Peyer's patch (tissue), 4 donors: Measurements from ENCODE around the gene SPPL3. TPM values are rescaled to one million over a fixed set of nuclear protein-coding genes. Genes with fewer than 3 reads are reported as not detected.

Experiments used
- DNase-seq, 3 donors: peaks; one replicate each; pipeline ENCODE4 v3.0.0-alpha.2; 2017 to 2019
- H3K27ac ChIP-seq, 4 donors: fragments of 200-600 bp; sonication (generic); one replicate each; pipeline ENCODE4 v1.5.1; 2016 to 2019
- H3K27me3 ChIP-seq, 2 donors: fragments of 200-600 bp; sonication (generic); one replicate each; pipeline ENCODE4 v1.5.1; 2019
- H3K36me3 ChIP-seq, 3 donors: fragments of 200-600 bp; sonication (generic); one replicate each; pipeline ENCODE4 v1.5.1; 2016 to 2019
- H3K4me1 ChIP-seq, 4 donors: fragments of 200-600 bp; sonication (generic); one replicate each; pipeline ENCODE4 v1.5.1; 2016 to 2019
- H3K4me3 ChIP-seq, 4 donors: fragments of 200-600 bp; sonication (generic); 1 replicate in 3 of 4; 2 replicates in 1 of 4; pipeline ENCODE4 v1.5.1; 2016 to 2019; ENCODE audit warnings: mild to moderate bottlenecking in 1 of 4
- H3K9me3 ChIP-seq, 4 donors: fragments of 200-600 bp; sonication (generic); one replicate each; pipeline ENCODE4 v1.5.1; 2016 to 2019; ENCODE audit warnings: mild to moderate bottlenecking in 1 of 4
- CTCF ChIP-seq, 6 experiments: fragments of 450-650 bp in 4 of 6; fragments of 200-600 bp in 2 of 6; sonication (generic) in 1 of 6; IDR thresholded peaks; one replicate each; pipeline ENCODE4 v1.5.1; 2017 to 2019; ENCODE audit warnings: antibody characterized with exemption in 6 of 6, mild to moderate bottlenecking in 3 of 6, moderate library complexity in 1 of 6
- POLR2A ChIP-seq, 2 donors: fragments of 450-650 bp; IDR thresholded peaks; one replicate each; pipeline ENCODE4 v1.5.1; 2017; ENCODE audit warnings: antibody characterized with exemption in 2 of 2, mild to moderate bottlenecking in 2 of 2, moderate library complexity in 2 of 2
- total RNA-seq, 4 donors: library from RNA; depleted of rRNA; stranded (reverse); fragments of >200 nt; gene quantifications; one replicate each; pipeline ENCODE4 v1.1.0, GENCODE V29; 2016

The SPPL3 gene
- total RNA-seq, 4 donors from 2014 or later: 26.4 to 50.2 (median 34.9) TPM

- no peaks in the 10 kb centered on the region for H3K9me3 ChIP-seq
- no peak for TF ChIP-seq POLR2A (IDR thresholded peaks at IDR 0.05)
- no peak for TF ChIP-seq CTCF (IDR thresholded peaks at IDR 0.05)
- no peak overlapping the region for H3K27ac ChIP-seq
- H3K4me1 ChIP-seq: peaks cover 0 to 31% (median 11%) of the 10 kb centered on the region in 4 donors
- no peaks in the 10 kb centered on the region for H3K27me3 ChIP-seq
- no peak for DNase-seq
- no peaks in the 10 kb centered on the region for H3K36me3 ChIP-seq
- no peak overlapping the region for H3K4me3 ChIP-seq
Measured at GRCh38 chr12:120846721-120847120, 57.4 kb downstream of the SPPL3 start.

GRCh38 chr12:120845696-120846095 is 58.5 kb downstream of the SPPL3 start:
- Histone ChIP-seq H3K4me1 (peaks cover 0 to 31% (median 9%) of the 10 kb centered on the region in 4 donors), H3K27me3 (no peaks in the 10 kb centered on the region)

GRCh38 chr12:120844768-120845449 is 59.2 kb downstream of the SPPL3 start:
- Histone ChIP-seq H3K4me1 (peaks cover 0 to 31% (median 9%) of the 10 kb centered on the region in 4 donors), H3K9me3 (no peaks in the 10 kb centered on the region), H3K27ac (no peak overlapping the region), H3K36me3 (no peaks in the 10 kb centered on the region), H3K27me3 (no peaks in the 10 kb centered on the region), H3K4me3 (no peak overlapping the region)
- DNase-seq: no peak
- no peak for TF ChIP-seq CTCF (IDR thresholded peaks at IDR 0.05)
- TF ChIP-seq POLR2A (IDR thresholded peaks at IDR 0.05): no peak

More at GRCh38 chr12:120845696-120846095, 58.5 kb downstream of the SPPL3 start:
- H3K36me3 ChIP-seq: no peaks in the 10 kb centered on the region
- H3K4me3 ChIP-seq: no peak overlapping the region
- H3K27ac ChIP-seq: no peak overlapping the region
- no peak for DNase-seq
- TF ChIP-seq POLR2A (IDR thresholded peaks at IDR 0.05) (no peak), CTCF (IDR thresholded peaks at IDR 0.05) (no peak)
- no peaks in the 10 kb centered on the region for H3K9me3 ChIP-seq

- no peak overlapping the region for H3K27ac ChIP-seq
- H3K9me3 ChIP-seq: no peaks in the 10 kb centered on the region
- H3K4me1 ChIP-seq: peaks cover 0 to 31% (median 9%) of the 10 kb centered on the region in 4 donors
- no peak for DNase-seq
- H3K27me3 ChIP-seq: no peaks in the 10 kb centered on the region
- TF ChIP-seq CTCF (IDR thresholded peaks at IDR 0.05) (no peak), POLR2A (IDR thresholded peaks at IDR 0.05) (no peak)
- no peaks in the 10 kb centered on the region for H3K36me3 ChIP-seq
- no peak overlapping the region for H3K4me3 ChIP-seq
Measured at GRCh38 chr12:120844297-120844696, 59.9 kb downstream of the SPPL3 start.

- no peak for DNase-seq
- TF ChIP-seq POLR2A (IDR thresholded peaks at IDR 0.05) (no peak), CTCF (IDR thresholded peaks at IDR 0.05) (no peak)
- H3K4me1 ChIP-seq: peaks cover 0 to 31% (median 8%) of the 10 kb centered on the region in 4 donors
- H3K36me3 ChIP-seq: no peaks in the 10 kb centered on the region
- no peaks in the 10 kb centered on the region for H3K9me3 ChIP-seq
- no peaks in the 10 kb centered on the region for H3K27me3 ChIP-seq
- H3K4me3 ChIP-seq: no peak overlapping the region
- no peak overlapping the region for H3K27ac ChIP-seq
Measured at GRCh38 chr12:120843472-120843871, 60.7 kb downstream of the SPPL3 start.
